Measurements from ENCODE around the gene SURF4. TPM values are rescaled to one million over a fixed set of nuclear protein-coding genes. Genes with fewer than 3 reads are reported as not detected.

SURF4 gene
- total RNA-seq, 1 experiment from 2014 or later: 214 TPM

DNA sequence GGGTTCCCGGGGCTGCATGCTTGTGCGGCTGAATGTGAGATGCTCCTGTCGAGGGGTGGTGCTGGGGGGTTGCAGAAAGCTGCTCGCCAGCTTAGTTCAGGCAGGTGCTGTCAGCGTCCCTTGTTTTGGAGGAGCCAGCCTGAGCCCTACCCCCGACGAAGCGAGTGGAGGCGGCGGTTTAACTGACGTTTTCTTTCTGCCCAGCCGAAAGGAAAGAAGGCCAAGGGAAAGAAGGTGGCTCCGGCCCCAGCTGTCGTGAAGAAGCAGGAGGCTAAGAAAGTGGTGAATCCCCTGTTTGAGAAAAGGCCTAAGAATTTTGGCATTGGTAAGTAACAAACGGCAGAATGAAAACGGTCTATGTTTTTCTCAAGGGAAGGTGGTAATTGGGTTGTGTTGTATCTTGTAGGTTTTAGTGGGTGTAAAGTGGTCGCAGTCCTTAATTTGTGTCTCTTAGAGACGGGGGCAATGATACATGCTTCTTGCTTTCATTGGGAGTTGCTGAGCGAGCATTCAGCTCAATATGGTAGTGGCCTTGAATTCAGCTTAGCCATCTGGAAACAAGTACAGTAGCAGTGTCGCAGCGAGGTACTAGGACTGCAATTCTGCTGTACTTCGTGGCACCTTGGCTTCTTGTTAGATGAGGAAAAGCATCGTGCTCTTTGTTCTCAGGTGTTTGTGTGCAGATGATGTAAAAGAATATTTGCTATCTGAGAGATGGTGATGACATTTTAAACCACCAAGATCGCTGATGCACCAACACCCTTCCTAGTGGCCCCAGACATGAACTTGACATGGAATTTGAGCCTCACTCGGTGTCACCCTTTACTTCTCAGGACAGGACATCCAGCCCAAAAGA is 26.9 kb downstream of the SURF4 start:
- peaks cover 71% of the 10 kb centered on the region for H3K36me3 ChIP-seq (ENCODE audit: insufficient read depth, low read length, poor library complexity, severe bottlenecking)
- ChIA-PET CTCF (no interaction called here), POLR2A (ENCODE audit: low non-redundant PET) (interaction anchor here (0.6 to 0.8 kb wide), 2 partner anchors 19 to 205 kb away, joined by 3 to 6 read pairs; no protein-coding TSS in a partner anchor)
- H3K9me3 ChIP-seq (ENCODE audit: low read depth, low read length, poor library complexity, severe bottlenecking): no peaks in the 10 kb centered on the region
- no peaks in the 10 kb centered on the region for H3K27me3 ChIP-seq (replicated peaks; ENCODE audit: insufficient read depth, low read depth, low read length, poor library complexity)
- H3K27ac ChIP-seq (ENCODE audit: low read depth, low read length, poor library complexity, severe bottlenecking): peak overlapping the region; percentile 99
- intact Hi-C loops (cut with micrococcal nuclease; ENCODE audit: unreplicated experiment): no loop called here
- peak overlapping the region; percentile 98 for H3K4me3 ChIP-seq (ENCODE audit: low read depth, low read length, poor library complexity, severe bottlenecking)
- DNase-seq (ENCODE audit: low spot score): no peak
- H3K4me1 ChIP-seq (ENCODE audit: insufficient read depth, low read length, poor library complexity, severe bottlenecking): peaks cover 19% of the 10 kb centered on the region
- TSS peak; percentile 74 for BruUV-seq (replicated peaks)
- TF ChIP-seq, protein P1, sequence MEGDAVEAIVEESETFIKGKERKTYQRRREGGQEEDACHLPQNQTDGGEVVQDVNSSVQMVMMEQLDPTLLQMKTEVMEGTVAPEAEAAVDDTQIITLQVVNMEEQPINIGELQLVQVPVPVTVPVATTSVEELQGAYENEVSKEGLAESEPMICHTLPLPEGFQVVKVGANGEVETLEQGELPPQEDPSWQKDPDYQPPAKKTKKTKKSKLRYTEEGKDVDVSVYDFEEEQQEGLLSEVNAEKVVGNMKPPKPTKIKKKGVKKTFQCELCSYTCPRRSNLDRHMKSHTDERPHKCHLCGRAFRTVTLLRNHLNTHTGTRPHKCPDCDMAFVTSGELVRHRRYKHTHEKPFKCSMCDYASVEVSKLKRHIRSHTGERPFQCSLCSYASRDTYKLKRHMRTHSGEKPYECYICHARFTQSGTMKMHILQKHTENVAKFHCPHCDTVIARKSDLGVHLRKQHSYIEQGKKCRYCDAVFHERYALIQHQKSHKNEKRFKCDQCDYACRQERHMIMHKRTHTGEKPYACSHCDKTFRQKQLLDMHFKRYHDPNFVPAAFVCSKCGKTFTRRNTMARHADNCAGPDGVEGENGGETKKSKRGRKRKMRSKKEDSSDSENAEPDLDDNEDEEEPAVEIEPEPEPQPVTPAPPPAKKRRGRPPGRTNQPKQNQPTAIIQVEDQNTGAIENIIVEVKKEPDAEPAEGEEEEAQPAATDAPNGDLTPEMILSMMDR (conservative IDR thresholded peaks at IDR 0.05; ENCODE audit: low read depth, low read length): no peak
- TF ChIP-seq EZH2 (IDR thresholded peaks at IDR 0.05; ENCODE audit: borderline replicate concordance, low read depth, low read length, poor library complexity, severe bottlenecking): no peak

DNA sequence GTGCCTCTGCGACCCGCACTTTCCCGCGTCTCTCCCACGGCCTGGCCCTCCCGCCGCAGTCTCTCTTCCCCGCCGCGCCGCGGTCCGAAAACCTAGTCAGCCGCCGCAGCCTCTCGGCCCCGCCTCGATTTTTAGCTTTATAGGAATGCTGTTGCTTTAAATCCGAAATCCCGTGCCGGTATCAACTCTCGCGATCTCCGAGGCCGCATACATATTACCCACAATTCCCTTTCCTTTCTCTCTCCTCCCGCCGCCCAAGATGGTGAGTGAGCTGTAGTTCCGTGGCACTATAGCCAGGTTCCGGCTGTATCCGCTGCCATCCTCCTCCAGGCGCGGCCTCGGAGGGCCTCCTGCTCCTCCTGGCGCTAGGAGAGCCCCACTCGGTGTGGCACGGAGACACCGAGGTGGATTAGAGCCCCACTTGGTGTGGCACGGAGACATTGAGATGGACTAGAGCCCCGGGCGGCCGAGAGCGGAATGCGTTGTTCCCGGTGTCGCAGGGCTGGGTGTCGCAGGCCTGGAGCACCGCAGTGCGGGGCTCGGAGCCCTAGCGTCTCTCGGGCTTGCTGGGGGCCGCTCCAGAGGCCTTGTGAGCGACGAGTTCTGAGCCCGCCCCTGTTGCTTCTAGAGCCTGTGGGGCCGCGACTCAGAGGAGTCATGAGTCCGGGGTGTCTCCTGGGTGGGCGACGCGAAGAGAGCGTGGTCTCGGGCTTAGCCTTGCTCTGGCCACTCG is 27.7 kb downstream of the SURF4 start, which contains the start of the genes MED22 and RPL7A:
Gene MED22, minus strand, starts transcription at position 147 of the 733 bp plus-strand sequence. CDS start 1,469 bp downstream, outside the sequence.
Gene RPL7A, plus strand, starts transcription at position 234 of the 733 bp plus-strand sequence. Its CDS starts 26 bp downstream, at position 260.
- Histone ChIP-seq H3K4me1 (ENCODE audit: insufficient read depth, low read length, poor library complexity, severe bottlenecking) (peaks cover 19% of the 10 kb centered on the region), H3K4me3 (ENCODE audit: low read depth, low read length, poor library complexity, severe bottlenecking) (peak within 1 kb of the TSS; percentile 98), H3K27ac (ENCODE audit: low read depth, low read length, poor library complexity, severe bottlenecking) (peak within 1 kb of the TSS; percentile 99), H3K9me3 (ENCODE audit: low read depth, low read length, poor library complexity, severe bottlenecking) (no peaks in the 10 kb centered on the region), H3K36me3 (ENCODE audit: insufficient read depth, low read length, poor library complexity, severe bottlenecking) (peaks cover 75% of the 10 kb centered on the region), H3K27me3 (replicated peaks; ENCODE audit: insufficient read depth, low read depth, low read length, poor library complexity) (no peaks in the 10 kb centered on the region)
- no peak for TF ChIP-seq EZH2 (IDR thresholded peaks at IDR 0.05; ENCODE audit: borderline replicate concordance, low read depth, low read length, poor library complexity, severe bottlenecking)
- TF ChIP-seq, protein P1 (conservative IDR thresholded peaks at IDR 0.05; ENCODE audit: low read depth, low read length): no peak
- DNase-seq (ENCODE audit: low spot score): peak; percentile 97
- CTCF ChIA-PET: no interaction called here
- intact Hi-C loops (cut with micrococcal nuclease; ENCODE audit: unreplicated experiment): loop anchor here (1.0 kb wide), 1 partner anchor 12 kb away; the partner anchor contains the start of gene SURF6
- BruUV-seq (replicated peaks): no TSS peak
- POLR2A ChIA-PET (ENCODE audit: low non-redundant PET): interaction anchor here (0.5 to 0.8 kb wide), 8 partner anchors 19 to 405 kb away, joined by 3 to 15 read pairs (median 4); partner anchors contain the start of genes CACFD1 and GTF3C5

GRCh38 chr9:133347515-133347984 is 28.3 kb downstream of the SURF4 start:
- POLR2A ChIA-PET (ENCODE audit: low non-redundant PET): interaction anchor here (0.5 to 0.8 kb wide), 6 partner anchors 28 to 405 kb away, joined by 3 to 15 read pairs (median 4); partner anchors contain the start of genes CACFD1 and GTF3C5
- intact Hi-C loops (cut with micrococcal nuclease; ENCODE audit: unreplicated experiment): loop anchor here (1.0 kb wide), 1 partner anchor 11 kb away; the partner anchor contains the start of gene SURF6
- BruUV-seq (replicated peaks): no TSS peak
- TF ChIP-seq, protein P1 (conservative IDR thresholded peaks at IDR 0.05; ENCODE audit: low read depth, low read length): 0 out of 2 replicates have a peak, but pooled peaks have one; percentile 16
- no peak for TF ChIP-seq EZH2 (IDR thresholded peaks at IDR 0.05; ENCODE audit: borderline replicate concordance, low read depth, low read length, poor library complexity, severe bottlenecking)
- no peaks in the 10 kb centered on the region for H3K9me3 ChIP-seq (ENCODE audit: low read depth, low read length, poor library complexity, severe bottlenecking)
- H3K27me3 ChIP-seq (replicated peaks; ENCODE audit: insufficient read depth, low read depth, low read length, poor library complexity): no peaks in the 10 kb centered on the region
- CTCF ChIA-PET: no interaction called here
- peaks cover 79% of the 10 kb centered on the region for H3K36me3 ChIP-seq (ENCODE audit: insufficient read depth, low read length, poor library complexity, severe bottlenecking)
- peak overlapping the region; percentile 98 for H3K4me3 ChIP-seq (ENCODE audit: low read depth, low read length, poor library complexity, severe bottlenecking)
- H3K27ac ChIP-seq (ENCODE audit: low read depth, low read length, poor library complexity, severe bottlenecking): peak overlapping the region; percentile 99
- H3K4me1 ChIP-seq (ENCODE audit: insufficient read depth, low read length, poor library complexity, severe bottlenecking): peaks cover 19% of the 10 kb centered on the region
- peak; percentile 51 for DNase-seq (ENCODE audit: low spot score)

Measured in A673 (cell line).